HepG2 (cell line): Measurements from ENCODE around the gene C1orf159. TPM values are rescaled to one million over a fixed set of nuclear protein-coding genes. Genes with fewer than 3 reads are reported as not detected.

Source experiments
- BRCA1 ChIP-seq: sonication (generic); formaldehyde crosslinking; IDR thresholded peaks from 2 replicates; pipeline ENCODE4 v1.4.0; 2020; ENCODE audit warnings: missing genetic modification reagents
- CEBPG ChIP-seq: IDR thresholded peaks from 2 replicates; pipeline ENCODE4 v1.6.1; 2016
- HIVEP1 ChIP-seq: sonication (generic); formaldehyde crosslinking; IDR thresholded peaks from 2 replicates; pipeline ENCODE4 v1.4.0; 2020; ENCODE audit warnings: mild to moderate bottlenecking, missing genetic modification reagents
- IKZF4 ChIP-seq: sonication (generic); formaldehyde crosslinking; IDR thresholded peaks from 2 replicates; pipeline ENCODE4 v1.5.1; 2020; ENCODE audit warnings: borderline replicate concordance, mild to moderate bottlenecking, low read depth, missing genetic modification reagents; ENCODE audit errors: not compliant biosample characterization
- MYC ChIP-seq: sonication (generic); formaldehyde crosslinking; IDR thresholded peaks from 2 replicates; pipeline ENCODE4 v1.9.0; 2021; ENCODE audit warnings: missing genetic modification reagents, borderline replicate concordance
- RAD51 ChIP-seq: fragments of 450-650 bp; IDR thresholded peaks from 2 replicates; pipeline ENCODE4 v1.6.1; 2016; ENCODE audit warnings: borderline replicate concordance
- RCOR2 ChIP-seq: IDR thresholded peaks from 2 replicates; pipeline ENCODE4 v1.6.1; 2016; ENCODE audit warnings: missing biosample characterization, missing genetic modification reagents
- ZFP36 ChIP-seq: fragments of 150-350 bp; IDR thresholded peaks from 2 replicates; pipeline ENCODE4 v1.6.1; 2018; ENCODE audit warnings: borderline replicate concordance, low read length, low read depth; ENCODE audit not compliant: partially characterized antibody
- ZNF256 ChIP-seq: sonication (generic); formaldehyde crosslinking; conservative IDR thresholded peaks from 2 replicates; pipeline ENCODE4 v1.4.0; 2020; ENCODE audit warnings: missing genetic modification reagents
- ZNF337 ChIP-seq: sonication (generic); formaldehyde crosslinking; IDR thresholded peaks from 2 replicates; pipeline ENCODE4 v1.5.1; 2020; ENCODE audit warnings: missing genetic modification reagents, low read depth, mild to moderate bottlenecking, borderline replicate concordance
- polyA plus RNA-seq, 8 experiments: library from polyadenylated mRNA; depleted of rRNA in 3 of 8; stranded (reverse) in 7 of 8; unstranded in 1 of 8; fragments of >200 nt; fragmentation: Illumina TruSeq in 4 of 8; extraction: Trizol in 4 of 8; gene quantifications; 2 replicates each; pipeline versions ENCODE4 v1.2.1 to v1.2.3, GENCODE V29; 2011 to 2016; ENCODE audit warnings: low read depth in 4 of 8, missing spikeins in 1 of 8, mixed read lengths in 1 of 8; ENCODE audit not compliant: insufficient read depth in 1 of 8
- total RNA-seq, 5 experiments: library from RNA; depleted of rRNA; stranded (reverse); fragments of >200 nt; fragmentation: Illumina TruSeq; extraction: Trizol; gene quantifications; 2 replicates each; pipeline ENCODE4 v1.2.3, GENCODE V29; 2016; ENCODE audit warnings: low read depth in 1 of 5
- TF ChIP-seq, protein P1 (sequence below): sonication (generic); formaldehyde crosslinking; IDR thresholded peaks from 2 replicates; pipeline ENCODE4 v1.5.1; 2020; ENCODE audit warnings: missing genetic modification reagents, mild to moderate bottlenecking, borderline replicate concordance
- TF ChIP-seq, protein P2 (sequence below), 2 experiments: sonication (generic) in 1 of 2; formaldehyde crosslinking in 1 of 2; IDR thresholded peaks; 2 replicates each; pipeline versions ENCODE4 v1.6.1 to v1.9.0; 2014 to 2022; ENCODE audit warnings: antibody characterized with exemption in 1 of 2, borderline replicate concordance in 1 of 2, inconsistent platforms in 1 of 2, low read depth in 1 of 2, missing genetic modification reagents in 1 of 2
- TF ChIP-seq, protein P3 (sequence below): sonication (generic); formaldehyde crosslinking; IDR thresholded peaks from 2 replicates; pipeline ENCODE4 v1.8.1; 2022; ENCODE audit warnings: mild to moderate bottlenecking, missing genetic modification reagents
- TF ChIP-seq, protein P4 (sequence below): sonication (generic); formaldehyde crosslinking; IDR thresholded peaks from 2 replicates; pipeline ENCODE4 v1.4.0; 2020; ENCODE audit warnings: low read depth, missing genetic modification reagents
- TF ChIP-seq, protein P5 (sequence below): sonication (generic); formaldehyde crosslinking; IDR thresholded peaks from 2 replicates; pipeline ENCODE4 v1.4.0; 2020; ENCODE audit warnings: missing genetic modification reagents, mild to moderate bottlenecking, borderline replicate concordance

C1orf159 gene
- total and polyA plus RNA-seq, 2 of the 13 experiments (the other 11 are each of a cell fraction or from before 2014, with no cell fraction given) = 3.8 to 6.7 TPM

DNA sequence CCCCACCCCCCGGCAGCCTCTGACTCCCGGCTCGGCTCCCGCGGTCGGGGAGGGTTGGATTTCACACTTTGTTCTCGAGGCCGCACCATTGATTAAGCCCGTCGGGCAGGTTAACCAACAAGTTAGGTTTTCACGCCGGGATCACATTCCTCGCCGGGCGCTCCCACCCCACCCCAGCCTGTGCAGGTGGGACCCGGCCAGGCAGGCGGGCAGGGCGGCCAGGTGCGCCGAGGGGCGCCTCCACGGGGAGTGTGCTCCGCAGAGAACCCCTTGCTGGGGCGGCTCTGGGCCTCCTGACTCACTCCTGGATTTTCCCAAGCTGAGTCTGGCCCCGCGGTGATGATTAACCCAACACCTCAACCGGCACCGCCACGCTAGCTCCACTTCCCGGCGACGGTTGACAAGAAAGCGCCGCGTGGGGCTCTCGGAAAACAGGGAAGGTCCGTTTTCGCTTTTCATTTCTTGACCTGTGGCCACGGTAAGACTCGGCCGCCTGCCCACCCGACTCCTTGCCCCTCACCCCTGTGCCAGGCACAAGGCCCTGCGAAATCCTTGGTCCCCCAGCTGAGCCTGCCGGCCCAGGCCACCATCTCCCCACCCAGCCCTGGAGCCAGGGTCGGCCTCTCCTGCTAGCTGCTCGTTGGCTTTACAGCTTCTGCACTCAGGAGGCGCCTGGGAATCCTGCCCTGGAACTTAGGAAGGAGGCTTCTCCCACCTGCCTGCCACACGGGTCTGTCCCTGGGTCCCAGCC lies 49.0 kb upstream of the C1orf159 start (continued):
- TF ChIP-seq ZNF256 (no peak), RAD51 (no peak), BRCA1 (CRISPR knock-in tag) (no peak), ZNF337 (CRISPR knock-in tag) (no peak), CEBPG (CRISPR knock-in tag) (no peak), RCOR2 (CRISPR knock-in tag) (no peak), HIVEP1 (CRISPR knock-in tag) (no peak), ZFP36 (no peak), MYC (CRISPR knock-in tag) (no peak), IKZF4 (no peak)
- TF ChIP-seq, protein P1, sequence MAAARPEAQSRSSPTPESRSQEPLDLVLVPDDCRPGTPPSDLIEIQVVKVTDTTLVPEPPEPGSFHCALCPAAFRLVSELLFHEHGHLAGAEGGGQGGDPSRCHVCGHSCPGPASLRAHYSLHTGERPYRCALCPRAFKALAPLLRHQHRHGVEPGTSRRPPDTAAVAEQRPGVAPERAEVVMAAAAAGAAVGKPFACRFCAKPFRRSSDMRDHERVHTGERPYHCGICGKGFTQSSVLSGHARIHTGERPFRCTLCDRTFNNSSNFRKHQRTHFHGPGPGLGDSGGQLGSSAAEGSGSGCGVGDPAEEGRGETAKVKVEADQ = no peak
- TF ChIP-seq, protein P2, sequence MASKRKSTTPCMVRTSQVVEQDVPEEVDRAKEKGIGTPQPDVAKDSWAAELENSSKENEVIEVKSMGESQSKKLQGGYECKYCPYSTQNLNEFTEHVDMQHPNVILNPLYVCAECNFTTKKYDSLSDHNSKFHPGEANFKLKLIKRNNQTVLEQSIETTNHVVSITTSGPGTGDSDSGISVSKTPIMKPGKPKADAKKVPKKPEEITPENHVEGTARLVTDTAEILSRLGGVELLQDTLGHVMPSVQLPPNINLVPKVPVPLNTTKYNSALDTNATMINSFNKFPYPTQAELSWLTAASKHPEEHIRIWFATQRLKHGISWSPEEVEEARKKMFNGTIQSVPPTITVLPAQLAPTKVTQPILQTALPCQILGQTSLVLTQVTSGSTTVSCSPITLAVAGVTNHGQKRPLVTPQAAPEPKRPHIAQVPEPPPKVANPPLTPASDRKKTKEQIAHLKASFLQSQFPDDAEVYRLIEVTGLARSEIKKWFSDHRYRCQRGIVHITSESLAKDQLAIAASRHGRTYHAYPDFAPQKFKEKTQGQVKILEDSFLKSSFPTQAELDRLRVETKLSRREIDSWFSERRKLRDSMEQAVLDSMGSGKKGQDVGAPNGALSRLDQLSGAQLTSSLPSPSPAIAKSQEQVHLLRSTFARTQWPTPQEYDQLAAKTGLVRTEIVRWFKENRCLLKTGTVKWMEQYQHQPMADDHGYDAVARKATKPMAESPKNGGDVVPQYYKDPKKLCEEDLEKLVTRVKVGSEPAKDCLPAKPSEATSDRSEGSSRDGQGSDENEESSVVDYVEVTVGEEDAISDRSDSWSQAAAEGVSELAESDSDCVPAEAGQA (IDR thresholded peaks at IDR 0.05; ENCODE audit: low read depth) = peak; percentile 68
- TF ChIP-seq, protein P2 (CRISPR knock-in tag; IDR thresholded peaks at IDR 0.05; ENCODE audit: borderline replicate concordance) = no peak
- TF ChIP-seq, protein P3, sequence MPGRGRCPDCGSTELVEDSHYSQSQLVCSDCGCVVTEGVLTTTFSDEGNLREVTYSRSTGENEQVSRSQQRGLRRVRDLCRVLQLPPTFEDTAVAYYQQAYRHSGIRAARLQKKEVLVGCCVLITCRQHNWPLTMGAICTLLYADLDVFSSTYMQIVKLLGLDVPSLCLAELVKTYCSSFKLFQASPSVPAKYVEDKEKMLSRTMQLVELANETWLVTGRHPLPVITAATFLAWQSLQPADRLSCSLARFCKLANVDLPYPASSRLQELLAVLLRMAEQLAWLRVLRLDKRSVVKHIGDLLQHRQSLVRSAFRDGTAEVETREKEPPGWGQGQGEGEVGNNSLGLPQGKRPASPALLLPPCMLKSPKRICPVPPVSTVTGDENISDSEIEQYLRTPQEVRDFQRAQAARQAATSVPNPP (CRISPR knock-in tag) = no peak
- TF ChIP-seq, protein P4, sequence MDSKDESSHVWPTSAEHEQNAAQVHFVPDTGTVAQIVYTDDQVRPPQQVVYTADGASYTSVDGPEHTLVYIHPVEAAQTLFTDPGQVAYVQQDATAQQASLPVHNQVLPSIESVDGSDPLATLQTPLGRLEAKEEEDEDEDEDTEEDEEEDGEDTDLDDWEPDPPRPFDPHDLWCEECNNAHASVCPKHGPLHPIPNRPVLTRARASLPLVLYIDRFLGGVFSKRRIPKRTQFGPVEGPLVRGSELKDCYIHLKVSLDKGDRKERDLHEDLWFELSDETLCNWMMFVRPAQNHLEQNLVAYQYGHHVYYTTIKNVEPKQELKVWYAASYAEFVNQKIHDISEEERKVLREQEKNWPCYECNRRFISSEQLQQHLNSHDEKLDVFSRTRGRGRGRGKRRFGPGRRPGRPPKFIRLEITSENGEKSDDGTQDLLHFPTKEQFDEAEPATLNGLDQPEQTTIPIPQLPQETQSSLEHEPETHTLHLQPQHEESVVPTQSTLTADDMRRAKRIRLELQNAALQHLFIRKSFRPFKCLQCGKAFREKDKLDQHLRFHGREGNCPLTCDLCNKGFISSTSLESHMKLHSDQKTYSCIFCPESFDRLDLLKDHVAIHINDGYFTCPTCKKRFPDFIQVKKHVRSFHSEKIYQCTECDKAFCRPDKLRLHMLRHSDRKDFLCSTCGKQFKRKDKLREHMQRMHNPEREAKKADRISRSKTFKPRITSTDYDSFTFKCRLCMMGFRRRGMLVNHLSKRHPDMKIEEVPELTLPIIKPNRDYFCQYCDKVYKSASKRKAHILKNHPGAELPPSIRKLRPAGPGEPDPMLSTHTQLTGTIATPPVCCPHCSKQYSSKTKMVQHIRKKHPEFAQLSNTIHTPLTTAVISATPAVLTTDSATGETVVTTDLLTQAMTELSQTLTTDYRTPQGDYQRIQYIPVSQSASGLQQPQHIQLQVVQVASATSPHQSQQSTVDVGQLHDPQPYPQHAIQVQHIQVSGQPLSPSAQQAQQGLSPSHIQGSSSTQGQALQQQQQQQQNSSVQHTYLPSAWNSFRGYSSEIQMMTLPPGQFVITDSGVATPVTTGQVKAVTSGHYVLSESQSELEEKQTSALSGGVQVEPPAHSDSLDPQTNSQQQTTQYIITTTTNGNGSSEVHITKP (CRISPR knock-in tag) = no peak
- TF ChIP-seq, protein P5, sequence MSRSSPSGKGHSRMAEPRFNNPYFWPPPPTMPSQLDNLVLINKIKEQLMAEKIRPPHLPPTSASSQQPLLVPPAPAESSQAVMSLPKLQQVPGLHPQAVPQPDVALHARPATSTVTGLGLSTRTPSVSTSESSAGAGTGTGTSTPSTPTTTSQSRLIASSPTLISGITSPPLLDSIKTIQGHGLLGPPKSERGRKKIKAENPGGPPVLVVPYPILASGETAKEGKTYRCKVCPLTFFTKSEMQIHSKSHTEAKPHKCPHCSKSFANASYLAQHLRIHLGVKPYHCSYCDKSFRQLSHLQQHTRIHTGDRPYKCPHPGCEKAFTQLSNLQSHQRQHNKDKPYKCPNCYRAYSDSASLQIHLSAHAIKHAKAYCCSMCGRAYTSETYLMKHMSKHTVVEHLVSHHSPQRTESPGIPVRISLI (CRISPR knock-in tag) = no peak
